Naive thymus-derived CD4-positive, alpha-beta T cell (primary cell): ENCODE data around the gene IRS1. TPM values are rescaled to one million over a fixed set of nuclear protein-coding genes. Genes with fewer than 3 reads are reported as not detected.
A peak's percentile ranks its signal among the peaks of the same experiment; 100 is the strongest.
"Not testable (repeated sequence)": the region's sequence is repeated elsewhere in the genome, so short reads cannot be mapped to it uniquely, and the experiment has no call there.

ENCODE experiments used
- ATAC-seq: fragments of 150-1000 bp; cut with Tn5 transposase; 2 replicates; pipeline ENCODE4 v1.10.0; 2021; ENCODE audit warnings: mild to moderate bottlenecking, moderate library complexity
- CTCF ChIA-PET: fragments of 350-600 bp; sonication (Branson Sonifier 250); formaldehyde crosslinking; loops from one replicate; lab custom pipeline; 2021; ENCODE audit warnings: antibody characterized with exemption; lab: Charles Lee
- POLR2A ChIA-PET: fragments of 350-600 bp; sonication (Branson Sonifier 250); formaldehyde crosslinking; loops from one replicate; lab custom pipeline; 2021; ENCODE audit warnings: antibody characterized with exemption, inconsistent platforms; lab: Charles Lee
- DNase-seq, 9 donors: peaks; one replicate each; pipeline versions ENCODE4 v3.0.0 to v3.0.0-alpha.2; 2020 to 2022; ENCODE audit warnings: mixed read lengths in 1 of 9
- H3K27ac ChIP-seq: one replicate; pipeline ENCODE4 v1.7.0; 2013; ENCODE audit warnings: mild to moderate bottlenecking, low read depth, low read length, moderate library complexity
- H3K27me3 ChIP-seq, 2 donors: one replicate each; pipeline ENCODE4 v1.7.0; 2013; ENCODE audit warnings: low read length in 2 of 2, mild to moderate bottlenecking in 2 of 2, moderate library complexity in 2 of 2; ENCODE audit not compliant: control insufficient read depth in 2 of 2, insufficient read depth in 2 of 2
- H3K36me3 ChIP-seq, 3 experiments: 1 replicate in 2 of 3; 2 replicates in 1 of 3; pipeline ENCODE4 v1.7.0; 2013; ENCODE audit warnings: low read length in 3 of 3, mild to moderate bottlenecking in 3 of 3, moderate library complexity in 1 of 3; ENCODE audit not compliant: insufficient read depth in 3 of 3, control insufficient read depth in 2 of 3
- H3K4me1 ChIP-seq, 2 donors: one replicate each; pipeline ENCODE4 v1.7.0; 2013; ENCODE audit warnings: low read length in 2 of 2, mild to moderate bottlenecking in 2 of 2, moderate library complexity in 1 of 2; ENCODE audit not compliant: control insufficient read depth in 2 of 2, insufficient read depth in 2 of 2
- H3K4me3 ChIP-seq: 2 replicates; pipeline ENCODE4 v1.7.0; 2013; ENCODE audit warnings: mild to moderate bottlenecking, low read length
- H3K9me3 ChIP-seq, 3 experiments: 1 replicate in 2 of 3; 2 replicates in 1 of 3; pipeline ENCODE4 v1.7.0; 2013; ENCODE audit warnings: low read length in 3 of 3; ENCODE audit not compliant: control insufficient read depth in 2 of 3
- H3K27ac Mint-ChIP-seq, 9 donors: one replicate each; pipeline ENCODE4 v1.8.0; 2020 to 2022; ENCODE audit warnings: mixed read lengths in 9 of 9, mild to moderate bottlenecking in 8 of 9, moderate library complexity in 5 of 9, inconsistent platforms in 2 of 9
- H3K27me3 Mint-ChIP-seq, 5 donors: one replicate each; pipeline ENCODE4 v1.8.0; 2021 to 2022; ENCODE audit warnings: mixed read lengths in 5 of 5, mild to moderate bottlenecking in 1 of 5
- H3K36me3 Mint-ChIP-seq, 5 donors: one replicate each; pipeline ENCODE4 v1.8.0; 2020 to 2022; ENCODE audit warnings: mixed read lengths in 5 of 5, mild to moderate bottlenecking in 3 of 5, inconsistent platforms in 1 of 5
- H3K4me1 Mint-ChIP-seq, 7 donors: one replicate each; pipeline ENCODE4 v1.8.0; 2020 to 2022; ENCODE audit warnings: mixed read lengths in 7 of 7, mild to moderate bottlenecking in 3 of 7, inconsistent platforms in 1 of 7
- H3K4me3 Mint-ChIP-seq, 10 donors: one replicate each; pipeline ENCODE4 v1.8.0; 2020 to 2022; ENCODE audit warnings: mild to moderate bottlenecking in 10 of 10, mixed read lengths in 10 of 10, moderate library complexity in 6 of 10, inconsistent platforms in 2 of 10
- H3K9me3 Mint-ChIP-seq, 11 donors: one replicate each; pipeline ENCODE4 v1.8.0; 2020 to 2022; ENCODE audit warnings: mixed read lengths in 11 of 11, mild to moderate bottlenecking in 4 of 11, inconsistent platforms in 1 of 11, moderate library complexity in 1 of 11
- intact Hi-C, 2 donors: fragments of 100-400 bp; cut with micrococcal nuclease; formaldehyde crosslinking; loops; one replicate each; pipeline ENCODE4 v1.15.1; 2023
- polyA plus RNA-seq, 2 donors: library from polyadenylated mRNA; unstranded; fragments of 300-500 nt; fragmentation: Illumina TruSeq; gene quantifications; one replicate each; pipeline ENCODE4 v1.2.3, GENCODE V29; 2021
- total RNA-seq, 6 experiments: library from RNA in 5 of 6; stranded (reverse) in 5 of 6; gene quantifications; 1 replicate in 5 of 6; 2 replicates in 1 of 6; pipeline ENCODE4 v1.2.3 and lab custom pipeline; 2021 to 2026

Gene IRS1
- 1 to 10 TPM; 1.3 to 7.1 (median 4.4) TPM for total RNA-seq
- polyA plus RNA-seq: under 1 TPM; 0.40 to 0.65 TPM
- total RNA-seq (lab: John Stamatoyannopoulos, UW): 10.8 reads per million, percentile 37 among the genes with 10 or more reads in this experiment

GRCh38 chr2:226799211-226799975 is at the start of gene IRS1:
TSS of gene IRS1 (minus strand) at chr2:226799820. CDS start at chr2:226798738, 1,082 bp downstream.
- Histone ChIP-seq H3K4me3 (peak within 1 kb of the TSS; percentile 77), H3K27me3 (no peaks in the 10 kb centered on the region), H3K4me1 (peaks cover 9 to 13% of the 10 kb centered on the region in 2 donors), H3K9me3 (no peaks in the 10 kb centered on the region), H3K36me3 (peaks cover 0 to 10% (median 0%) of the 10 kb centered on the region in 3 experiments), H3K27ac (peak within 1 kb of the TSS; percentile 70)
- Mint-ChIP-seq H3K27ac (peak within 1 kb of the TSS; percentile 52 to 92 (median 75)), H3K9me3 (no peaks in the 10 kb centered on the region), H3K4me1 (peaks cover 11 to 40% (median 26%) of the 10 kb centered on the region in 7 donors), H3K36me3 (peaks cover 0 to 3% (median 0%) of the 10 kb centered on the region in 5 donors), H3K4me3 (peak within 1 kb of the TSS; percentile 89 to 97 (median 91)), H3K27me3 (peaks cover 2 to 14% (median 11%) of the 10 kb centered on the region in 5 donors)
- ChIA-PET POLR2A (interaction anchor here (1.0 to 3.5 kb wide), 5 partner anchors 9 to 1616 kb away, joined by 4 to 17 read pairs (median 4); partner anchors contain the start of gene RHBDD1), CTCF (interaction anchor here (0.5 to 2.2 kb wide), 8 partner anchors 10 to 179 kb away, joined by 3 to 6 read pairs (median 4); partner anchors contain the start of gene RHBDD1)
- intact Hi-C loops: loop anchor here (1.0 to 2.0 kb wide), 6 partner anchors 8 to 525 kb away; partner anchors contain the start of genes MFF (in 1 of the 2) and RHBDD1 (in 1 of the 2)
- peak; percentile 76 for ATAC-seq
- peak in 8 of 9 donors; percentile 35 to 77 (median 61) for DNase-seq

- Mint-ChIP-seq H3K9me3 (no peaks in the 10 kb centered on the region), H3K27me3 (no peaks in the 10 kb centered on the region), H3K36me3 (peaks cover 3 to 24% (median 19%) of the 10 kb centered on the region in 5 donors), H3K4me3 (no peak overlapping the region), H3K4me1 (peaks cover 2 to 38% (median 26%) of the 10 kb centered on the region in 7 donors), H3K27ac (no peak overlapping the region)
- no peak overlapping the region for H3K27ac ChIP-seq
- DNase-seq (no peak), ATAC-seq (no peak)
- POLR2A ChIA-PET: interaction anchor here (0.6 to 1.4 kb wide), 2 partner anchors 14 to 20 kb away, joined by 3 read pairs; no protein-coding TSS in a partner anchor
- CTCF ChIA-PET: no interaction called here
- intact Hi-C loops: no loop called here
- no peaks in the 10 kb centered on the region for H3K9me3 ChIP-seq
- no peaks in the 10 kb centered on the region for H3K27me3 ChIP-seq
- no peak overlapping the region for H3K4me3 ChIP-seq
- no peaks in the 10 kb centered on the region for H3K4me1 ChIP-seq
- no peaks in the 10 kb centered on the region for H3K36me3 ChIP-seq
Observed at GRCh38 chr2:226849349-226849748, 49.7 kb upstream of the IRS1 start.

- no peaks in the 10 kb centered on the region for H3K27me3 ChIP-seq
- intact Hi-C loops: no loop called here
- H3K9me3 ChIP-seq: no peaks in the 10 kb centered on the region
- ChIA-PET CTCF (no interaction called here), POLR2A (no interaction called here)
- H3K4me1 Mint-ChIP-seq: peaks cover 12 to 57% (median 44%) of the 10 kb centered on the region in 7 donors
- H3K27me3 Mint-ChIP-seq: no peaks in the 10 kb centered on the region
- no peak overlapping the region for H3K4me3 ChIP-seq
- ATAC-seq (no peak), DNase-seq (no peak)
- H3K27ac Mint-ChIP-seq: no peak overlapping the region
- H3K27ac ChIP-seq: no peak overlapping the region
- no peaks in the 10 kb centered on the region for H3K4me1 ChIP-seq
- no peak overlapping the region for H3K4me3 Mint-ChIP-seq
- H3K36me3 Mint-ChIP-seq: peaks cover 3 to 35% (median 28%) of the 10 kb centered on the region in 5 donors
- peaks cover 0 to under 1% (median 0%) of the 10 kb centered on the region in 11 donors for H3K9me3 Mint-ChIP-seq
- no peaks in the 10 kb centered on the region for H3K36me3 ChIP-seq
Observed at GRCh38 chr2:226847511-226847910, 47.9 kb upstream of the IRS1 start.

GRCh38 chr2:226847090-226847489 is 47.5 kb upstream of the IRS1 start:
- POLR2A ChIA-PET: interaction anchor here (0.7 kb wide), 1 partner anchor 9 kb away, joined by 3 read pairs; no protein-coding TSS in a partner anchor
- no peak for DNase-seq
- H3K27ac Mint-ChIP-seq: no peak overlapping the region
- no peak for ATAC-seq
- Histone ChIP-seq H3K36me3 (no peaks in the 10 kb centered on the region), H3K4me3 (no peak overlapping the region), H3K27me3 (no peaks in the 10 kb centered on the region), H3K4me1 (no peaks in the 10 kb centered on the region), H3K27ac (no peak overlapping the region), H3K9me3 (no peaks in the 10 kb centered on the region)
- peaks cover 0 to 2% (median 0%) of the 10 kb centered on the region in 11 donors for H3K9me3 Mint-ChIP-seq
- no peak overlapping the region for H3K4me3 Mint-ChIP-seq
- CTCF ChIA-PET: no interaction called here
- peaks cover 12 to 61% (median 48%) of the 10 kb centered on the region in 7 donors for H3K4me1 Mint-ChIP-seq
- H3K36me3 Mint-ChIP-seq: peaks cover 3 to 39% (median 25%) of the 10 kb centered on the region in 5 donors
- no peaks in the 10 kb centered on the region for H3K27me3 Mint-ChIP-seq
- intact Hi-C loops: no loop called here

GRCh38 chr2:226845386-226846116 is 45.9 kb upstream of the IRS1 start:
- DNase-seq (no peak), ATAC-seq (no peak)
- no peaks in the 10 kb centered on the region for H3K27me3 ChIP-seq
- no peak overlapping the region for H3K27ac ChIP-seq
- Mint-ChIP-seq H3K36me3 (peaks cover 3 to 39% (median 12%) of the 10 kb centered on the region in 5 donors), H3K4me1 (peaks cover 16 to 66% (median 56%) of the 10 kb centered on the region in 7 donors), H3K27ac (no peak overlapping the region), H3K4me3 (no peak overlapping the region), H3K27me3 (no peaks in the 10 kb centered on the region), H3K9me3 (peaks cover 0 to 2% (median 0%) of the 10 kb centered on the region in 11 donors)
- H3K4me3 ChIP-seq: no peak overlapping the region
- ChIA-PET POLR2A (no interaction called here), CTCF (no interaction called here)
- H3K9me3 ChIP-seq: no peaks in the 10 kb centered on the region
- no peaks in the 10 kb centered on the region for H3K36me3 ChIP-seq
- intact Hi-C loops: no loop called here
- H3K4me1 ChIP-seq: peaks cover 0 to 6% of the 10 kb centered on the region in 2 donors

GRCh38 chr2:226843001-226843400 is 43.4 kb upstream of the IRS1 start:
- peak overlapping the region in 1 of 10 donors; percentile 27 for H3K4me3 Mint-ChIP-seq

More at GRCh38 chr2:226843001-226843400, 43.4 kb upstream of the IRS1 start:
- H3K27ac ChIP-seq, H3K27me3 ChIP-seq, H3K36me3 ChIP-seq, H3K4me3 ChIP-seq, H3K9me3 ChIP-seq, DNase-seq, CTCF ChIA-PET, POLR2A ChIA-PET, H3K9me3 Mint-ChIP-seq, ATAC-seq, intact Hi-C loops, H3K27me3 Mint-ChIP-seq: not testable (repeated sequence)
- peaks cover 0 to 48% (median 7%) of the 10 kb centered on the region in 5 donors for H3K36me3 Mint-ChIP-seq
- peaks cover 22 to 87% (median 81%) of the 10 kb centered on the region in 7 donors for H3K4me1 Mint-ChIP-seq
- peak overlapping the region in 6 of 9 donors; percentile 48 to 97 (median 75) for H3K27ac Mint-ChIP-seq
- peaks cover 7 to 28% of the 10 kb centered on the region in 2 donors for H3K4me1 ChIP-seq
